ENCODE measurements around the gene PDE7B.

DNA sequence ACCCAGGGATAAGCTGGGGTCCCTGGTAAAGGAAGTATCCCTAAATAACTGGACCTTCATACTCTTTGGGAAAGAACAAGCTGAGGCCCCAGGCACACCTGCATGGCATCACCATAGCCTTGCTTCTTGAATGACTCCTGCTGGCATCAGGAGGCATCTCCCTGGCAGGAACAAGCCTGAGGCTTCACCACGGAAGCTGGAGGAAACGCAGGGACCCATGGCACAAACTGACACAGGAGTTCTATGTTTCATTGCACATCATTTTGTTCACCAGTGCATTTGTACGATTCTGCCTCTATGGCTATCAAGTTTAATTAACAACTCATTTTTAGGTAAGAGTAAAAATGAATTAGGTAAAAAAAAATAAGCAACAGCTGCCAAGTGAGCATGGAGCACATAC lies 619 bp upstream of the PDE7B start:
- TF ChIP-seq, protein P1, sequence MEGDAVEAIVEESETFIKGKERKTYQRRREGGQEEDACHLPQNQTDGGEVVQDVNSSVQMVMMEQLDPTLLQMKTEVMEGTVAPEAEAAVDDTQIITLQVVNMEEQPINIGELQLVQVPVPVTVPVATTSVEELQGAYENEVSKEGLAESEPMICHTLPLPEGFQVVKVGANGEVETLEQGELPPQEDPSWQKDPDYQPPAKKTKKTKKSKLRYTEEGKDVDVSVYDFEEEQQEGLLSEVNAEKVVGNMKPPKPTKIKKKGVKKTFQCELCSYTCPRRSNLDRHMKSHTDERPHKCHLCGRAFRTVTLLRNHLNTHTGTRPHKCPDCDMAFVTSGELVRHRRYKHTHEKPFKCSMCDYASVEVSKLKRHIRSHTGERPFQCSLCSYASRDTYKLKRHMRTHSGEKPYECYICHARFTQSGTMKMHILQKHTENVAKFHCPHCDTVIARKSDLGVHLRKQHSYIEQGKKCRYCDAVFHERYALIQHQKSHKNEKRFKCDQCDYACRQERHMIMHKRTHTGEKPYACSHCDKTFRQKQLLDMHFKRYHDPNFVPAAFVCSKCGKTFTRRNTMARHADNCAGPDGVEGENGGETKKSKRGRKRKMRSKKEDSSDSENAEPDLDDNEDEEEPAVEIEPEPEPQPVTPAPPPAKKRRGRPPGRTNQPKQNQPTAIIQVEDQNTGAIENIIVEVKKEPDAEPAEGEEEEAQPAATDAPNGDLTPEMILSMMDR (conservative IDR thresholded peaks at IDR 0.05; ENCODE audit: low read depth, low read length), result no peak
- TF ChIP-seq USF2 (IDR thresholded peaks at IDR 0.05; ENCODE audit: low read depth, low read length) (no peak), POLR2A (IDR thresholded peaks at IDR 0.05; ENCODE audit: low read depth, low read length) (no peak), RAD21 (IDR thresholded peaks at IDR 0.05; ENCODE audit: low read length) (no peak), CEBPB (IDR thresholded peaks at IDR 0.05; ENCODE audit: low read depth, low read length) (no peak), ELK1 (IDR thresholded peaks at IDR 0.05; ENCODE audit: borderline replicate concordance, low read depth, low read length) (no peak), MAZ (IDR thresholded peaks at IDR 0.05; ENCODE audit: borderline replicate concordance, low read depth, low read length) (no peak), MXI1 (IDR thresholded peaks at IDR 0.05; ENCODE audit: borderline replicate concordance, low read depth, low read length) (no peak), MAFK (IDR thresholded peaks at IDR 0.05; ENCODE audit: low read depth, low read length) (no peak)
